Measurements from ENCODE around the gene COPZ1. TPM values are rescaled to one million over a fixed set of nuclear protein-coding genes. Genes with fewer than 3 reads are reported as not detected.
A peak's percentile ranks its signal among the peaks of the same experiment; 100 is the strongest.

COPZ1 gene
- total RNA-seq, 4 donors from 2014 or later, result 181 to 284 (median 236) TPM

- Histone ChIP-seq H3K27ac (peak overlapping the region; percentile 89 to 97 (median 96)), H3K36me3 (no peaks in the 10 kb centered on the region), H3K4me3 (replicated peaks in 1 of 3) (no peak overlapping the region), H3K4me1 (peaks cover 55 to 69% of the 10 kb centered on the region in 2 donors), H3K27me3 (no peaks in the 10 kb centered on the region), H3K9me3 (no peaks in the 10 kb centered on the region)
- intact Hi-C loops (cut with DNase I), result no loop called here
- TF ChIP-seq POLR2A (IDR thresholded peaks at IDR 0.05) (no peak), CTCF (IDR thresholded peaks at IDR 0.05) (peak in 1 of 6 experiments; percentile 16)
- DNase-seq, result no peak
- WGBS, 2 donors, result 31 to 71% methylated on average over 2 to 3 of the region's 3 CpGs
These were observed 64.2 kb downstream of the COPZ1 start for GRCh38 chr12:54389134-54389508.

GRCh38 chr12:54389607-54390175, 64.8 kb downstream of the COPZ1 start:
- Histone ChIP-seq H3K27ac (peak overlapping the region; percentile 89 to 97 (median 96)), H3K4me1 (peaks cover 49 to 63% of the 10 kb centered on the region in 2 donors), H3K27me3 (no peaks in the 10 kb centered on the region), H3K4me3 (replicated peaks in 1 of 3) (peak overlapping the region in 2 of 3 donors; percentile 40 to 51), H3K36me3 (no peaks in the 10 kb centered on the region), H3K9me3 (no peaks in the 10 kb centered on the region)
- TF ChIP-seq CTCF (IDR thresholded peaks at IDR 0.05) (no peak), POLR2A (IDR thresholded peaks at IDR 0.05) (peak in 1 of 2 donors; percentile 74)
- WGBS, 2 donors, result 35 to 62% methylated on average over 5 of the region's 5 CpGs
- peak; percentile 85 to 87 for DNase-seq
- intact Hi-C loops (cut with DNase I), result no loop called here

- H3K27ac ChIP-seq, result peak overlapping the region; percentile 78 to 97 (median 89)
- intact Hi-C loops (cut with DNase I), result no loop called here
- peaks cover 44 to 58% of the 10 kb centered on the region in 2 donors for H3K4me1 ChIP-seq
- DNase-seq, result peak; percentile 59
- no peaks in the 10 kb centered on the region for H3K36me3 ChIP-seq
- no peaks in the 10 kb centered on the region for H3K9me3 ChIP-seq
- 25 to 39% methylated on average over 7 of the region's 7 CpGs for WGBS, 2 donors
- peak overlapping the region in 2 of 3 donors; percentile 40 to 51 for H3K4me3 ChIP-seq (replicated peaks in 1 of 3)
- no peaks in the 10 kb centered on the region for H3K27me3 ChIP-seq
- no peak for TF ChIP-seq CTCF (IDR thresholded peaks at IDR 0.05)
- TF ChIP-seq POLR2A (IDR thresholded peaks at IDR 0.05), result no peak
These were observed 65.3 kb downstream of the COPZ1 start for GRCh38 chr12:54390176-54390667.

GRCh38 chr12:54390668-54391551, 66.0 kb downstream of the COPZ1 start:
- Histone ChIP-seq H3K36me3 (peaks cover 0 to 4% of the 10 kb centered on the region in 2 donors), H3K4me1 (peaks cover 41 to 56% of the 10 kb centered on the region in 2 donors), H3K4me3 (replicated peaks in 1 of 3) (peak overlapping the region; percentile 28 to 51 (median 40)), H3K27ac (peak overlapping the region; percentile 78 to 97 (median 89)), H3K27me3 (no peaks in the 10 kb centered on the region), H3K9me3 (no peaks in the 10 kb centered on the region)
- intact Hi-C loops (cut with DNase I), result no loop called here
- peak; percentile 83 to 88 for DNase-seq
- 17 to 23% methylated on average over 25 to 43 of the region's 51 CpGs for WGBS, 2 donors
- TF ChIP-seq POLR2A (IDR thresholded peaks at IDR 0.05), result peak in 1 of 2 donors; percentile 56
- peak in 1 of 6 experiments; percentile 18 for TF ChIP-seq CTCF (IDR thresholded peaks at IDR 0.05)

Data from thyroid gland (tissue), 4 donors.